HEK293 (cell line): ENCODE measurements around the gene KDM6A.

Experiments used
- CTCF ChIA-PET: fragments of 350-600 bp; formaldehyde crosslinking; extraction: SDS; loops from one replicate; lab custom pipeline; 2021; ENCODE audit warnings: antibody characterized with exemption; lab: Yijun Ruan, JAX
- POLR2A ChIA-PET: fragments of 300-600 bp; formaldehyde crosslinking; extraction: SDS; loops from one replicate; lab custom pipeline; 2020; ENCODE audit warnings: antibody characterized with exemption, inconsistent platforms; lab: Yijun Ruan, JAX
- H3K27ac ChIP-seq: fragments of 200-500 bp; sonication (Bioruptor generic); 2 replicates; pipeline ENCODE4 v1.5.1; 2014; ENCODE audit warnings: low read depth, low read length, control low read depth, inconsistent platforms; ENCODE audit errors: extremely low read depth
- H3K36me3 ChIP-seq, 2 experiments: fragments of 200-500 bp in 1 of 2; sonication (Bioruptor generic) in 1 of 2; 1 replicate in 1 of 2; 2 replicates in 1 of 2; pipeline ENCODE4 v1.5.1; 2014 to 2017; ENCODE audit warnings: inconsistent platforms in 2 of 2, low read length in 2 of 2; ENCODE audit not compliant: control insufficient read depth in 2 of 2, insufficient read depth in 1 of 2
- H3K4me1 ChIP-seq: fragments of 200-500 bp; sonication (Bioruptor generic); 2 replicates; pipeline ENCODE4 v1.5.1; 2014; ENCODE audit warnings: mild to moderate bottlenecking, low read length, inconsistent platforms; ENCODE audit not compliant: control insufficient read depth, insufficient read depth
- H3K4me3 ChIP-seq: 2 replicates; pipeline ENCODE4 v1.5.1; 2011; ENCODE audit warnings: low read depth, mild to moderate bottlenecking, control low read depth, low read length, moderate library complexity
- H3K9me3 ChIP-seq: fragments of 200-500 bp; sonication (Bioruptor generic); 2 replicates; pipeline ENCODE4 v1.5.1; 2014; ENCODE audit warnings: low read depth, low read length, inconsistent platforms; ENCODE audit not compliant: control insufficient read depth, insufficient read depth
- BCL11A ChIP-seq: fragments of 450-650 bp; formaldehyde crosslinking; IDR thresholded peaks from 2 replicates; pipeline ENCODE4 v1.5.1; 2016; ENCODE audit warnings: low read depth, missing biosample characterization, missing genetic modification characterization
- BCL11B ChIP-seq: fragments of 450-650 bp; formaldehyde crosslinking; IDR thresholded peaks from 2 replicates; pipeline ENCODE4 v1.5.1; 2016; ENCODE audit warnings: low read depth, missing biosample characterization, missing genetic modification characterization
- HOXD13 ChIP-seq: sonication (generic); formaldehyde crosslinking; IDR thresholded peaks from 2 replicates; pipeline ENCODE4 v1.8.0; 2022; ENCODE audit warnings: missing genetic modification reagents, borderline replicate concordance
- KLF9 ChIP-seq: fragments of 450-650 bp; formaldehyde crosslinking; IDR thresholded peaks from 2 replicates; pipeline ENCODE4 v1.5.1; 2016; ENCODE audit warnings: missing biosample characterization, missing genetic modification characterization, low read depth
- OSR2 ChIP-seq: fragments of 450-650 bp; formaldehyde crosslinking; IDR thresholded peaks from 2 replicates; pipeline ENCODE4 v1.5.1; 2016; ENCODE audit warnings: missing biosample characterization, missing genetic modification characterization
- PRDM6 ChIP-seq: fragments of 450-650 bp; formaldehyde crosslinking; IDR thresholded peaks from 2 replicates; pipeline ENCODE4 v1.5.1; 2017; ENCODE audit warnings: missing biosample characterization, missing genetic modification characterization
- SCRT1 ChIP-seq: fragments of 450-650 bp; formaldehyde crosslinking; IDR thresholded peaks from 2 replicates; pipeline ENCODE4 v1.5.1; 2016; ENCODE audit warnings: missing biosample characterization, missing genetic modification characterization, borderline replicate concordance
- SP2 ChIP-seq: fragments of 450-650 bp; formaldehyde crosslinking; IDR thresholded peaks from 2 replicates; pipeline ENCODE4 v1.5.1; 2016; ENCODE audit warnings: missing biosample characterization, missing genetic modification characterization
- TCF7L2 ChIP-seq: IDR thresholded peaks from 2 replicates; pipeline ENCODE4 v1.6.1; 2011; ENCODE audit warnings: low read depth, mild to moderate bottlenecking, inconsistent platforms, low read length, moderate library complexity, borderline replicate concordance
- TRIM28 ChIP-seq: IDR thresholded peaks from 2 replicates; pipeline ENCODE4 v1.6.1; 2011; ENCODE audit warnings: low read length, control low read depth, borderline replicate concordance
- ZNF155 ChIP-seq: fragments of 450-650 bp; formaldehyde crosslinking; IDR thresholded peaks from 2 replicates; pipeline ENCODE4 v1.5.1; 2016; ENCODE audit warnings: missing biosample characterization, missing genetic modification characterization
- ZNF157 ChIP-seq: fragments of 450-650 bp; formaldehyde crosslinking; IDR thresholded peaks from 2 replicates; pipeline ENCODE4 v1.5.1; 2016; ENCODE audit warnings: missing biosample characterization, missing genetic modification characterization
- ZNF19 ChIP-seq: fragments of 450-650 bp; formaldehyde crosslinking; IDR thresholded peaks from 2 replicates; pipeline ENCODE4; 2016; ENCODE audit warnings: missing biosample characterization, missing genetic modification characterization, low read depth
- ZNF202 ChIP-seq: fragments of 450-650 bp; formaldehyde crosslinking; IDR thresholded peaks from 2 replicates; pipeline ENCODE4 v1.5.1; 2016; ENCODE audit warnings: missing biosample characterization, missing genetic modification characterization, borderline replicate concordance
- ZNF292 ChIP-seq: fragments of 450-650 bp; formaldehyde crosslinking; IDR thresholded peaks from 2 replicates; pipeline ENCODE4 v1.5.1; 2016; ENCODE audit warnings: low read depth, missing biosample characterization, missing genetic modification characterization, borderline replicate concordance
- ZNF404 ChIP-seq: fragments of 450-650 bp; formaldehyde crosslinking; IDR thresholded peaks from 2 replicates; pipeline ENCODE4 v1.5.1; 2017; ENCODE audit warnings: missing biosample characterization, missing genetic modification characterization
- ZNF510 ChIP-seq: fragments of 450-650 bp; formaldehyde crosslinking; IDR thresholded peaks from 2 replicates; pipeline ENCODE4 v1.5.1; 2018; ENCODE audit warnings: mild to moderate bottlenecking, missing genetic modification characterization, missing biosample characterization; ENCODE audit not compliant: insufficient replicate concordance
- ZNF555 ChIP-seq: fragments of 450-650 bp; formaldehyde crosslinking; conservative IDR thresholded peaks from 2 replicates; pipeline ENCODE4 v1.5.1; 2017; ENCODE audit warnings: missing biosample characterization, mild to moderate bottlenecking, missing genetic modification characterization, inconsistent platforms
- ZNF560 ChIP-seq: fragments of 450-650 bp; formaldehyde crosslinking; IDR thresholded peaks from 2 replicates; pipeline ENCODE4 v1.5.1; 2017; ENCODE audit warnings: missing biosample characterization, missing genetic modification characterization, borderline replicate concordance
- ZNF600 ChIP-seq: fragments of 450-650 bp; formaldehyde crosslinking; IDR thresholded peaks from 2 replicates; pipeline ENCODE4 v1.5.1; 2016; ENCODE audit warnings: missing biosample characterization, missing genetic modification characterization
- ZNF664 ChIP-seq: fragments of 450-650 bp; formaldehyde crosslinking; IDR thresholded peaks from 2 replicates; pipeline ENCODE4 v1.5.1; 2016; ENCODE audit warnings: missing biosample characterization, missing genetic modification characterization
- ZNF747 ChIP-seq: fragments of 450-650 bp; formaldehyde crosslinking; IDR thresholded peaks from 2 replicates; pipeline ENCODE4 v1.5.1; 2016; ENCODE audit warnings: missing biosample characterization, missing genetic modification characterization
- ZSCAN30 ChIP-seq: fragments of 450-650 bp; IDR thresholded peaks from 2 replicates; pipeline ENCODE4 v1.5.1; 2018; ENCODE audit warnings: missing biosample characterization, mild to moderate bottlenecking, missing genetic modification characterization, moderate library complexity
- TF ChIP-seq, protein P1 (sequence below): sonication (generic); formaldehyde crosslinking; IDR thresholded peaks from 2 replicates; pipeline ENCODE4 v1.8.1; 2022; ENCODE audit warnings: mild to moderate bottlenecking, moderate library complexity, missing genetic modification reagents
- TF ChIP-seq, protein P2 (sequence below): fragments of 450-650 bp; formaldehyde crosslinking; IDR thresholded peaks from 2 replicates; pipeline ENCODE4 v1.5.1; 2016; ENCODE audit warnings: missing biosample characterization, missing genetic modification characterization

KDM6A gene

DNA sequence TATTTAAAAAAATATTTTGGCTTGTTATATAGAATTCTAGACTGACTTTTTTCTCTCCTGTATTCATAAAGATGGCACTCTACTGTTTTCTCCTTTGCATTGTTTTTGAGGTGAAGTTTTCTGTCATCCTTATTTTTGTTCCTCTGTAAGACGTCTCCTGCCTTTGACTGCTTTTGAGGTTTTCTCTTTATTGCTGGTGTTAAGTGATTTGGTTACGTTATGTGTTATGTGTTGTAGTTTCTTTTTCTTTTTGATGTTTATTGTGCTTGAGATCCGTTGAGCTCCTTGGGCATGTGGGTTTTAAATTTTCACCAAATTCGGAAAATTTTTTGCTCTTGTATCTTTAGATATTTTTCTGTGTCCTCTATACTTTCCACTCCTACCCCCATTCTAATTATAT lies 50.0 kb downstream of the KDM6A start:
- no peak overlapping the region for H3K27ac ChIP-seq
- no peak for TF ChIP-seq TCF7L2
- no peak for TF ChIP-seq ZNF202 (tag by site-specific recombination)
- no peak for TF ChIP-seq ZNF404
- TF ChIP-seq ZNF510 (tag by site-specific recombination), result no peak
- no peak for TF ChIP-seq ZNF664 (tag by site-specific recombination)
- no peak for TF ChIP-seq ZNF292 (tag by site-specific recombination)
- 0 out of 2 replicates have a peak, but pooled peaks have one; percentile 19 for TF ChIP-seq PRDM6 (tag by site-specific recombination)
- H3K9me3 ChIP-seq, result no peaks in the 10 kb centered on the region
- ChIA-PET CTCF (no interaction called here), POLR2A (no interaction called here)
- no peak overlapping the region for H3K4me3 ChIP-seq
- H3K36me3 ChIP-seq, result no peaks in the 10 kb centered on the region; a peak in 1 of 3 replicates
- H3K4me1 ChIP-seq, result peaks cover 6% of the 10 kb centered on the region

DNA sequence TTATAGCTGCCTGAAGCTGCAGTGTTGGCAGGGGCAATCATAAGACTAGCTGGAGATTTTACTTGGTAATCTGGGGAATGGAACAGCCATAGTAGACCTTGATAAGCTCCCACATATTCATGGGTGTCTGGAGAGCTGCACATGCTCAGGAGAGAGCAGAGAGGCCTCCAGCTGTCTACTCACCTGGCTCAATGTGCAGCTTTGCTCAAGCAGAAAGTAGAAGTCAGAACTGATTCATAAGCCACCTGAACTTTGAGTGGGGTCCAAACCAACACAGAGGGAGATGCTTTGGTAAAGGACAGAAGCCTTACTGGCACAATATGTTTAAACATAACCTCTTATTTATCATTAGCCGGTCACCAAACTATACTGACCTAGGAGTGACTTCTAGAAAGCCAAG lies 54.4 kb downstream of the KDM6A start:
- TF ChIP-seq KLF9 (tag by site-specific recombination) (no peak), TRIM28 (no peak), SCRT1 (tag by site-specific recombination) (no peak), OSR2 (tag by site-specific recombination) (no peak), SP2 (no peak), ZSCAN30 (no peak), ZNF157 (tag by site-specific recombination) (no peak), ZNF600 (no peak), HOXD13 (CRISPR knock-in tag) (no peak), ZNF747 (tag by site-specific recombination) (no peak), ZNF19 (tag by site-specific recombination) (no peak), ZNF555 (tag by site-specific recombination) (no peak), ZNF560 (tag by site-specific recombination) (no peak), ZNF155 (tag by site-specific recombination) (no peak), BCL11A (tag by site-specific recombination) (no peak), BCL11B (tag by site-specific recombination) (no peak)
- TF ChIP-seq, protein P1, sequence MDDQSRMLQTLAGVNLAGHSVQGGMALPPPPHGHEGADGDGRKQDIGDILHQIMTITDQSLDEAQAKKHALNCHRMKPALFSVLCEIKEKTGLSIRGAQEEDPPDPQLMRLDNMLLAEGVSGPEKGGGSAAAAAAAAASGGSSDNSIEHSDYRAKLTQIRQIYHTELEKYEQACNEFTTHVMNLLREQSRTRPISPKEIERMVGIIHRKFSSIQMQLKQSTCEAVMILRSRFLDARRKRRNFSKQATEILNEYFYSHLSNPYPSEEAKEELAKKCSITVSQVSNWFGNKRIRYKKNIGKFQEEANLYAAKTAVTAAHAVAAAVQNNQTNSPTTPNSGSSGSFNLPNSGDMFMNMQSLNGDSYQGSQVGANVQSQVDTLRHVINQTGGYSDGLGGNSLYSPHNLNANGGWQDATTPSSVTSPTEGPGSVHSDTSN, result no peak
- TF ChIP-seq, protein P2, sequence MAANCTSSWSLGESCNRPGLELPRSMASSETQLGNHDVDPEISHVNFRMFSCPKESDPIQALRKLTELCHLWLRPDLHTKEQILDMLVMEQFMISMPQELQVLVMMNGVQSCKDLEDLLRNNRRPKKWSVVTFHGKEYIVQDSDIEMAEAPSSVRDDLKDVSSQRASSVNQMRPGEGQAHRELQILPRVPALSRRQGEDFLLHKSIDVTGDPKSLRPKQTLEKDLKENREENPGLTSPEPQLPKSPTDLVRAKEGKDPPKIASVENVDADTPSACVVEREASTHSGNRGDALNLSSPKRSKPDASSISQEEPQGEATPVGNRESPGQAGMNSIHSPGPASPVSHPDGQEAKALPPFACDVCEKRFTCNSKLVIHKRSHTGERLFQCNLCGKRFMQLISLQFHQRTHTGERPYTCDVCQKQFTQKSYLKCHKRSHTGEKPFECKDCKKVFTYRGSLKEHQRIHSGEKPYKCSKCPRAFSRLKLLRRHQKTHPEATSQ (tag by site-specific recombination), result no peak
- TF ChIP-seq, all 188 proteins: peak for 0

More for the DNA sequence above, 54.4 kb downstream of the KDM6A start:
- no peak overlapping the region for H3K27ac ChIP-seq
- CTCF ChIA-PET, result interaction anchor here (0.7 kb wide), 1 partner anchor 39 kb away, joined by 3 read pairs; no protein-coding TSS in a partner anchor
- POLR2A ChIA-PET, result no interaction called here
- H3K36me3 ChIP-seq, result no peaks in the 10 kb centered on the region; a peak in 1 of 3 replicates
- peaks cover 4% of the 10 kb centered on the region for H3K4me1 ChIP-seq
- no peak overlapping the region for H3K4me3 ChIP-seq
- H3K9me3 ChIP-seq, result no peaks in the 10 kb centered on the region
